Body of pancreas (tissue), 4 donors: ENCODE results near the gene MED20. TPM values are rescaled to one million over a fixed set of nuclear protein-coding genes. Genes with fewer than 3 reads are reported as not detected.

Experiments used
- ATAC-seq: fragments of 150-250 bp; one replicate; pipeline ENCODE4 v1.9.1; 2016
- DNase-seq, 4 donors: peaks; one replicate each; pipeline ENCODE4 v3.0.0-alpha.2; 2019
- H3K27ac ChIP-seq, 4 donors: fragments of 200-600 bp; sonication (generic); 1 replicate in 3 of 4; 2 replicates in 1 of 4; pipeline versions ENCODE4 v1.5.1 to v1.6.1; 2016 to 2019; ENCODE audit warnings: mild to moderate bottlenecking in 1 of 4, mixed read lengths in 1 of 4, moderate library complexity in 1 of 4
- H3K27me3 ChIP-seq, 2 donors: fragments of 200-600 bp; sonication (generic); one replicate each; pipeline ENCODE4 v1.6.0; 2016; ENCODE audit warnings: mild to moderate bottlenecking in 1 of 2
- H3K36me3 ChIP-seq, 2 donors: fragments of 200-600 bp; sonication (generic); replicated peaks in 1 of 2; 2 replicates each; pipeline ENCODE4 v1.5.1; 2016; ENCODE audit warnings: low read depth in 2 of 2; ENCODE audit not compliant: insufficient read depth in 1 of 2
- H3K4me1 ChIP-seq: fragments of 200-600 bp; sonication (generic); one replicate; pipeline ENCODE4 v1.6.0; 2016
- H3K4me3 ChIP-seq, 2 donors: fragments of 200-600 bp; sonication (generic); 1 replicate in 1 of 2; 2 replicates in 1 of 2; pipeline ENCODE4 v1.5.1; 2016 to 2019
- H3K9me3 ChIP-seq, 3 donors: fragments of 200-600 bp; sonication (generic); 1 replicate in 2 of 3; 2 replicates in 1 of 3; pipeline ENCODE4 v1.5.1; 2016
- POLR2A ChIP-seq, 3 donors: fragments of 450-650 bp; IDR thresholded peaks; one replicate each; pipeline ENCODE4 v1.6.1; 2016; ENCODE audit warnings: antibody characterized with exemption in 3 of 3, mild to moderate bottlenecking in 2 of 3
- WGBS, 2 donors: methylation state at CpG; one replicate each; pipeline ENCODE4 v1.1.5; 2017; 5-methylcytosine and 5-hydroxymethylcytosine counted together
- intact Hi-C: fragments of 100-400 bp; cut with DNase I; formaldehyde crosslinking; loops from one replicate; pipeline ENCODE4 v1.15.1; 2023
- total RNA-seq, 2 donors: library from RNA; depleted of rRNA; stranded (reverse); fragments of >200 nt; gene quantifications; one replicate each; pipeline ENCODE4 v1.1.0, GENCODE V29; 2016
- TF ChIP-seq, protein P1 (sequence below), 7 experiments: fragments of 450-650 bp in 4 of 7; fragments of 200-600 bp in 3 of 7; sonication (generic) in 3 of 7; IDR thresholded peaks; one replicate each; pipeline ENCODE4 v1.5.1; 2016 to 2019; ENCODE audit warnings: antibody characterized with exemption in 7 of 7

MED20 gene
- total RNA-seq, 2 donors from 2014 or later = 9.9 to 17.8 TPM

DNA sequence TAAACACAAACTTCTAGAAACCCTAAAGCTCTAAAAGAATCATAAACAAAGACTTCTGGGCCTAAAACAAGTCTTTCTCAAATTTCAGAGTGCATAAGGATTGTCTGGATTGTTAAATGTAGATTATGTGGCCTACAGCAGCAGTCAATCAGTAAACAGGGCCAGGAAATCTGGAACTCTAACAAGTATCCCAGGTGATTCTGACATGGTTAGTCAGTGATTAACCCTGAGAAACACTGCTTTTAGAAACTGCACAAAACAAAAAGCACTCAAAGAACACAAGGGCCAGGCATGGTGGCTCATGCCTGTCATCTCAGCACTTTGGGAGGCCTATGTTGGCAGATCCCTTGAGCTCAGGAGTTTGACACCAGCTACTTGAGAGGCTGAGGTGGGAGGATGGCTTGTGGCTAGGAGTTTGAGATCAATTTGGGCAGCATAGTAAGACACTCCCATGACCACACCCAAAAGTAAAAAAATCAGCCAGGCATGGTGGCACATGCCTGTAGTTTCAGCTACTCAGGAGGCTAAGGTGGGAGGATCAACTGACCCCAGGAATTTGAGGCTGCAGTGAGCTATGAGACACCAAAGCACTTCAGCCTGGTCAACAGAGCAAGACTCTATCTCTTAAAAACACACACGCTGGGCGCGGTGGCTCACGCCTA lies 5.9 kb downstream of the MED20 start:
- 79 to 88% methylated on average over 4 of the region's 4 CpGs for WGBS, 2 donors
- TF ChIP-seq, protein P1, sequence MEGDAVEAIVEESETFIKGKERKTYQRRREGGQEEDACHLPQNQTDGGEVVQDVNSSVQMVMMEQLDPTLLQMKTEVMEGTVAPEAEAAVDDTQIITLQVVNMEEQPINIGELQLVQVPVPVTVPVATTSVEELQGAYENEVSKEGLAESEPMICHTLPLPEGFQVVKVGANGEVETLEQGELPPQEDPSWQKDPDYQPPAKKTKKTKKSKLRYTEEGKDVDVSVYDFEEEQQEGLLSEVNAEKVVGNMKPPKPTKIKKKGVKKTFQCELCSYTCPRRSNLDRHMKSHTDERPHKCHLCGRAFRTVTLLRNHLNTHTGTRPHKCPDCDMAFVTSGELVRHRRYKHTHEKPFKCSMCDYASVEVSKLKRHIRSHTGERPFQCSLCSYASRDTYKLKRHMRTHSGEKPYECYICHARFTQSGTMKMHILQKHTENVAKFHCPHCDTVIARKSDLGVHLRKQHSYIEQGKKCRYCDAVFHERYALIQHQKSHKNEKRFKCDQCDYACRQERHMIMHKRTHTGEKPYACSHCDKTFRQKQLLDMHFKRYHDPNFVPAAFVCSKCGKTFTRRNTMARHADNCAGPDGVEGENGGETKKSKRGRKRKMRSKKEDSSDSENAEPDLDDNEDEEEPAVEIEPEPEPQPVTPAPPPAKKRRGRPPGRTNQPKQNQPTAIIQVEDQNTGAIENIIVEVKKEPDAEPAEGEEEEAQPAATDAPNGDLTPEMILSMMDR (IDR thresholded peaks at IDR 0.05) = no peak
- TF ChIP-seq POLR2A (IDR thresholded peaks at IDR 0.05) = no peak

DNA sequence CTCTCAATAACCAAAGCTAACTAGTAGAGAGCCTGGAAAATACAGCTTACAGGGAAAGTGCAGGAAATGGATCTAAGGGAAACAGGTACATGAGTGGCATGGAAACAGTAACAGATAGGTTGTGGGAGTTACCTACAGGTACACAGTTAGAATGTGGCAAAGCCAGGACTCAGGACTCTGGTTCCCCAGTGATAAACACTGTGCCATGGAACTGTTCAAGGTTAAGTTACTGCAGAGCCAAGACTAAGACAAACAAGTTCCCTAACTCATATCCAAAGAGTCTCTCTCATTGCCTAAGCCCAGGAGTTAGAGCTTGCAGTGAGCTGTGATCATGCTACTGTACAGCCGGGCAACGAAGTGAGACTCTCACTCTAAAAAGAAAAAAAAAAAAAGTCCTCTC lies 6.6 kb downstream of the MED20 start:
- intact Hi-C loops = no loop called here
- no peaks in the 10 kb centered on the region for H3K27me3 ChIP-seq
- peak overlapping the region; percentile 39 to 78 (median 52) for H3K27ac ChIP-seq
- TF ChIP-seq, protein P1 (IDR thresholded peaks at IDR 0.05) = no peak
- TF ChIP-seq POLR2A (IDR thresholded peaks at IDR 0.05) = no peak
- no peaks in the 10 kb centered on the region for H3K9me3 ChIP-seq
- H3K4me1 ChIP-seq = peaks cover 30% of the 10 kb centered on the region
- H3K36me3 ChIP-seq = no peaks in the 10 kb centered on the region
- ATAC-seq (peak; percentile 75), DNase-seq (peak in 2 of 4 donors; percentile 38 to 62)
- 20 to 23% methylated on average over 2 of the region's 2 CpGs for WGBS, 2 donors
- H3K4me3 ChIP-seq = no peak overlapping the region

More for the DNA sequence above, 5.9 kb downstream of the MED20 start:
- H3K36me3 ChIP-seq = no peaks in the 10 kb centered on the region
- no peak overlapping the region for H3K4me3 ChIP-seq
- ATAC-seq (peak; percentile 85), DNase-seq (peak in 1 of 4 donors; percentile 30)
- intact Hi-C loops = no loop called here
- H3K27ac ChIP-seq = peak overlapping the region; percentile 4 to 78 (median 52)
- no peaks in the 10 kb centered on the region for H3K27me3 ChIP-seq
- peaks cover 36% of the 10 kb centered on the region for H3K4me1 ChIP-seq
- H3K9me3 ChIP-seq = no peaks in the 10 kb centered on the region

DNA sequence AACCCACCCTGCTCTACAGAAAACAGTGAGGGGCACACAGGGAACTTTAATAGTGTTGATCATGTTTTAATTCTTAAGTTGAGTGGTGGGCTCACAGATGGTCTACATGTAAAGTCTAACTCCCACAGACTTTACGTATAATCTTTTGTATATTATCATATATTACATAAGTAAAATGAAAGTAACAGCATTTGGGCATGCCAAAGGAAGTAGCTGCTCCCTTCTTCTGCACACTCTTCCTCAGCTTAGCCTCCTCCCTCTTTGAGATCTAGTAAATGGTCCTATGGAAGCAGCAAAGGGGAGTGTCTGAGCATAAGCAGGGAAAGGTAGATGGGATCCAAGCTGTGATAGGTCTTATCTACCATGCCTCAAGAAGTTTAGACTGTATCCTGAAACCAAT lies 11.2 kb downstream of the MED20 start:
- DNase-seq (no peak), ATAC-seq (no peak)
- no peak overlapping the region for H3K27ac ChIP-seq
- peaks cover 3 to 5% of the 10 kb centered on the region in 2 donors for H3K36me3 ChIP-seq
- WGBS, 2 donors = 86 to 95% methylated on average over 1 of the region's 1 CpG
- intact Hi-C loops = no loop called here
- TF ChIP-seq, protein P1 (IDR thresholded peaks at IDR 0.05) = no peak
- no peak for TF ChIP-seq POLR2A (IDR thresholded peaks at IDR 0.05)
- H3K27me3 ChIP-seq = no peaks in the 10 kb centered on the region
- H3K4me1 ChIP-seq = peaks cover 15% of the 10 kb centered on the region
- H3K9me3 ChIP-seq = no peaks in the 10 kb centered on the region
- no peak overlapping the region for H3K4me3 ChIP-seq

DNA sequence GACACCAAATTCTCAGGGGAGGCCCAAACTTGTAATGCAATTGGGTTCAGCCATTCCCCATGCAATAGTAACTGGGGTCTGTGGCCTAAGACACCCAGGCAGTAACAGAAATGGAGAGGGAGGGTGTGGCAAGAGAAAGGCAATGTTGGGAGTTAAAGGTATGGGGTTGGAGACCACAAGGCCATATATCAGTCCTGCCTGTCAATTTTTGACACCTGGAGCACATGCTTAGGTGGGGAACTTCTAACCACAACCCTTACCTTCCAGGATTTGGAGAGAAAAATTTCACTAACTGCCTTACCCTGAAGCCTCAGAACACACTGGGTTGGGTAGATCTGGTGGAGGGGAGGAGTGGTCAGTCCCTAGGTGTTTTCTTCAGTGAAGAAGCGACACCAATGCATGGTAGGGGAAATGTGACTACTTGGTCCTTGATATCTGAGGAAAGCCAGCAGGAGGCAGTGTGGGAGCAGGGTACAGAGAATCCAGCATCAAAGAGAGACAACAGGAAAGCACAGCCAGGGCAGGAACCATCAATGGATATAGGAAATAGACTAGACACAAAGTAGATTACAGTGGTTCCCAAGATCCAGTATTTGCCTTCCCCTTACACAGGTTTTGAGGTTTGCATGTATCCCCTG lies 18.9 kb downstream of the MED20 start:
- intact Hi-C loops = no loop called here
- Histone ChIP-seq H3K9me3 (no peaks in the 10 kb centered on the region), H3K36me3 (peaks cover 3 to 5% of the 10 kb centered on the region in 2 donors), H3K27ac (no peak overlapping the region), H3K4me3 (no peak overlapping the region), H3K27me3 (no peaks in the 10 kb centered on the region), H3K4me1 (peaks cover 4% of the 10 kb centered on the region)
- ATAC-seq (no peak), DNase-seq (peak; percentile 23 to 53 (median 30))
- TF ChIP-seq POLR2A (IDR thresholded peaks at IDR 0.05) = no peak
- TF ChIP-seq, protein P1 (IDR thresholded peaks at IDR 0.05) = peak in 4 of 7 experiments; percentile 10 to 34 (median 30)
- 92 to 94% methylated on average over 1 of the region's 1 CpG for WGBS, 2 donors
